GM12878 (cell line): Measurements from ENCODE around the gene KDM2A. TPM values are rescaled to one million over a fixed set of nuclear protein-coding genes. Genes with fewer than 3 reads are reported as not detected.
A peak's percentile ranks its signal among the peaks of the same experiment; 100 is the strongest.

Experiments used
- ATAC-seq: fragments of 200-7000 bp; cut with Tn5 transposase; 3 replicates; pipeline ENCODE4 v1.9.1; 2020; ENCODE audit warnings: mild to moderate bottlenecking, moderate library complexity
- BruUV-seq: library from RNA; stranded (reverse); fragments of 400-500 nt; replicated peaks from 2 replicates; lab custom pipeline; 2021; lab: Mats Ljungman, UMichigan
- CTCF ChIA-PET: fragments of 300-600 bp; sonication (Branson Sonifier 250); formaldehyde crosslinking; extraction: SDS; loops from one replicate; lab custom pipeline; 2021; ENCODE audit warnings: inconsistent platforms; lab: Yijun Ruan, JAX
- POLR2A ChIA-PET: fragments of 350-600 bp; formaldehyde crosslinking; extraction: SDS; loops from one replicate; lab custom pipeline; 2021; ENCODE audit warnings: inconsistent platforms; lab: Charles Lee
- RAD21 ChIA-PET: fragments of 300-600 bp; sonication (Branson Sonifier 250); formaldehyde crosslinking; loops from one replicate; lab custom pipeline; 2023; ENCODE audit warnings: antibody characterized with exemption; ENCODE audit not compliant: unreplicated experiment; lab: Charles Lee
- SMC1A ChIA-PET: fragments of 300-600 bp; sonication (Branson Sonifier 250); formaldehyde crosslinking; loops from one replicate; lab custom pipeline; 2023; ENCODE audit not compliant: unreplicated experiment, uncharacterized antibody; lab: Charles Lee
- DNase-seq: peaks from one replicate; pipeline ENCODE4 v3.0.0-alpha.2; 2011; ENCODE audit warnings: low read depth, low spot score
- FAIRE-seq: peaks from 3 replicates; lab custom pipeline; 2011; peaks lifted over from hg19 to GRCh38; lab: Jason Lieb, UNC
- H2AFZ ChIP-seq: 2 replicates; pipeline ENCODE4 v1.6.0; 2011; ENCODE audit warnings: low read depth, low read length, control low read depth; ENCODE audit not compliant: control insufficient read depth
- H3K27ac ChIP-seq: 2 replicates; pipeline ENCODE4 v1.5.1; 2011; ENCODE audit warnings: control low read depth; ENCODE audit not compliant: control insufficient read depth, insufficient read depth
- H3K27me3 ChIP-seq, 2 experiments: replicated peaks in 1 of 2; 2 replicates each; pipeline versions ENCODE4 v1.6.0 to v1.6.1; 2011; ENCODE audit warnings: low read length in 1 of 2; ENCODE audit not compliant: control insufficient read depth in 2 of 2, insufficient read depth in 2 of 2
- H3K36me3 ChIP-seq, 2 experiments: 2 replicates each; pipeline ENCODE4 v1.5.1; 2011; ENCODE audit warnings: low read length in 1 of 2; ENCODE audit not compliant: control insufficient read depth in 2 of 2, insufficient read depth in 2 of 2
- H3K4me1 ChIP-seq: 2 replicates; pipeline ENCODE4 v1.6.1; 2011; ENCODE audit warnings: mild to moderate bottlenecking, low read length, moderate library complexity, mixed read lengths; ENCODE audit not compliant: control insufficient read depth, insufficient read depth
- H3K4me2 ChIP-seq: 2 replicates; pipeline ENCODE4 v1.6.0; 2011; ENCODE audit warnings: control low read depth; ENCODE audit not compliant: control insufficient read depth, insufficient read depth
- H3K4me3 ChIP-seq: fragments of 200-600 bp; sonication (generic); 2 replicates; pipeline ENCODE4 v1.5.1; 2016
- H3K79me2 ChIP-seq: 2 replicates; pipeline ENCODE4 v1.6.0; 2011; ENCODE audit warnings: low read length; ENCODE audit not compliant: control insufficient read depth, insufficient read depth
- H3K9ac ChIP-seq: 2 replicates; pipeline ENCODE4 v1.8.0; 2011; ENCODE audit warnings: low read length, control low read depth, mixed read lengths; ENCODE audit not compliant: control insufficient read depth, insufficient read depth
- H3K9me3 ChIP-seq: replicated peaks from 3 replicates; pipeline ENCODE4 v1.5.1; 2011; ENCODE audit warnings: mild to moderate bottlenecking, low read length; ENCODE audit not compliant: control insufficient read depth, insufficient read depth
- H4K20me1 ChIP-seq: 2 replicates; pipeline ENCODE4 v1.6.0; 2011; ENCODE audit not compliant: control insufficient read depth, insufficient read depth
- CBX3 ChIP-seq: fragments of 200-600 bp; sonication (generic); IDR thresholded peaks from 2 replicates; pipeline ENCODE4 v1.6.1; 2016; ENCODE audit warnings: low read depth, borderline replicate concordance
- CTCF ChIP-seq, 3 experiments: IDR thresholded peaks in 2 of 3; conservative IDR thresholded peaks in 1 of 3; 2 replicates each; pipeline ENCODE4 v1.5.1; 2011; ENCODE audit warnings: low read depth in 3 of 3, low read length in 3 of 3, mild to moderate bottlenecking in 3 of 3, control low read depth in 2 of 3, moderate library complexity in 2 of 3, inconsistent platforms in 1 of 3, mixed read lengths in 1 of 3; ENCODE audit not compliant: control insufficient read depth in 2 of 3, insufficient read depth in 1 of 3; ENCODE audit errors: extremely low read depth in 1 of 3
- HDAC2 ChIP-seq: fragments of 200-600 bp; sonication (generic); IDR thresholded peaks from 2 replicates; pipeline ENCODE4 v1.6.1; 2017
- HDAC6 ChIP-seq: fragments of 200-600 bp; sonication (generic); IDR thresholded peaks from one replicate; pipeline ENCODE4 v1.8.0; 2017; ENCODE audit warnings: antibody characterized with exemption; ENCODE audit not compliant: unreplicated experiment
- NR2C1 ChIP-seq: fragments of 450-650 bp; IDR thresholded peaks from 2 replicates; pipeline ENCODE4 v1.6.1; 2017; ENCODE audit warnings: antibody characterized with exemption, mild to moderate bottlenecking, moderate library complexity
- RAD21 ChIP-seq: IDR thresholded peaks from 2 replicates; pipeline ENCODE4 v1.6.1; 2011; ENCODE audit warnings: mild to moderate bottlenecking, low read depth, low read length, moderate library complexity; ENCODE audit not compliant: insufficient read depth
- RB1 ChIP-seq: fragments of 450-650 bp; formaldehyde crosslinking; IDR thresholded peaks from 2 replicates; pipeline ENCODE4 v1.6.1; 2017; ENCODE audit warnings: mild to moderate bottlenecking, borderline replicate concordance
- SIX5 ChIP-seq: IDR thresholded peaks from 2 replicates; pipeline ENCODE4 v1.6.1; 2011; ENCODE audit warnings: mild to moderate bottlenecking, low read depth, low read length, moderate library complexity; ENCODE audit not compliant: severe bottlenecking
- SMC3 ChIP-seq: IDR thresholded peaks from 2 replicates; pipeline ENCODE4 v1.6.1; 2011; ENCODE audit warnings: low read length, improper control_type of control experiment, borderline replicate concordance
- WGBS: methylation state at CpG from one replicate; pipeline ENCODE4 v1.1.6; 2016; ENCODE audit warnings: low lambda C conversion rate; ENCODE audit not compliant: insufficient replicate concordance, insufficient coverage; ENCODE audit errors: missing lambda C conversion rate; 5-methylcytosine and 5-hydroxymethylcytosine counted together
- in situ Hi-C: fragments of 300-500 bp; cut with MboI; formaldehyde crosslinking; loops from 9 replicates; pipeline ENCODE4 v1.14.3; 2018; ENCODE audit warnings: mixed read lengths
- intact Hi-C: fragments of 100-400 bp; cut with micrococcal nuclease; formaldehyde crosslinking; loops from one replicate; pipeline ENCODE4 v1.14.2; 2022; ENCODE audit not compliant: unreplicated experiment
- polyA plus RNA-seq, 11 experiments: library from polyadenylated mRNA; depleted of rRNA in 4 of 11; unstranded in 6 of 11; stranded (reverse) in 5 of 11; fragments of >200 nt; fragmentation: Nextera tagmentation in 4 of 11; fragmentation: Illumina TruSeq in 1 of 11; extraction: Ambion mirVana in 4 of 11; extraction: Trizol in 1 of 11; gene quantifications; 1 replicate in 1 of 11; 2 replicates in 10 of 11; pipeline versions ENCODE4 v1.2.1 to v1.2.3, GENCODE V29; 2011 to 2016; ENCODE audit warnings: inconsistent platforms in 2 of 11, missing spikeins in 2 of 11, low read depth in 1 of 11
- total RNA-seq, 4 experiments: library from RNA; depleted of rRNA in 3 of 4; stranded (reverse); fragments of >200 nt in 3 of 4; fragmentation: Illumina TruSeq in 1 of 4; extraction: Trizol in 1 of 4; gene quantifications; 2 replicates each; pipeline versions ENCODE4 v1.2.1 to v1.2.3, GENCODE V29; 2013 to 2021

KDM2A gene
- total and polyA plus RNA-seq, 10 of the 15 experiments (the other 5 are each of a cell fraction or from before 2014, with no cell fraction given), result 10.5 to 69.3 (median 41.6) TPM

- H3K4me3 ChIP-seq, result no peak overlapping the region
- ChIA-PET RAD21 (interaction anchor here (1.4 kb wide), 1 partner anchor 16 kb away, joined by 6 read pairs; no protein-coding TSS in a partner anchor), SMC1A (no interaction called here), CTCF (interaction anchor here (0.8 to 5.2 kb wide), 6 partner anchors 9 to 246 kb away, joined by 3 to 55 read pairs (median 4); no protein-coding TSS in a partner anchor), POLR2A (interaction anchor here (0.5 kb wide), 1 partner anchor 417 kb away, joined by 3 read pairs; no protein-coding TSS in a partner anchor)
- 0 out of 2 replicates have a peak overlapping the region, but pooled peaks have one; percentile 25 for H3K4me2 ChIP-seq
- H4K20me1 ChIP-seq, result no peaks in the 10 kb centered on the region
- peak; percentile 57 for FAIRE-seq
- no peak overlapping the region for H3K9ac ChIP-seq
- H3K79me2 ChIP-seq, result no peaks in the 10 kb centered on the region
- TF ChIP-seq RB1, result 0 out of 2 replicates have a peak, but pooled peaks have one; percentile 33
- no peak for TF ChIP-seq SIX5
- TF ChIP-seq HDAC6, result no peak
- peak; percentile 64 for TF ChIP-seq SMC3
- peak; percentile 74 to 91 (median 85) for TF ChIP-seq CTCF (IDR thresholded peaks at IDR 0.05 in 2 of 3, conservative IDR thresholded peaks at IDR 0.05 in 1 of 3; ENCODE audit: control insufficient read depth in 2 of 3, extremely low read depth in 1 of 3, insufficient read depth in 1 of 3, low read depth in 3 of 3, low read length in 3 of 3)
- no peak for TF ChIP-seq HDAC2
- peak; percentile 46 for TF ChIP-seq RAD21
- TF ChIP-seq NR2C1, result no peak
- no peak for TF ChIP-seq CBX3
- ATAC-seq, result peak; percentile 94
- WGBS, result 48% methylated on average over 53 of the region's 53 CpGs
- no peak overlapping the region for H3K27ac ChIP-seq
- peaks cover 7% of the 10 kb centered on the region for H3K4me1 ChIP-seq
- in situ Hi-C loops (no loop called here), intact Hi-C loops (no loop called here)
- BruUV-seq, result no TSS peak
- no peaks in the 10 kb centered on the region; a peak in 2 of 4 replicates for H3K27me3 ChIP-seq
- DNase-seq, result no peak
- H2AFZ ChIP-seq, result no peak overlapping the region
- H3K9me3 ChIP-seq, result no peaks in the 10 kb centered on the region
- H3K36me3 ChIP-seq, result no peaks in the 10 kb centered on the region
These were observed 47.4 kb upstream of the KDM2A start for GRCh38 chr11:67071420-67072284.
